GM21423 (cell line): Measurements from ENCODE around the gene GRAMD1B.
"Not testable (repeated sequence)": the region's sequence is repeated elsewhere in the genome, so short reads cannot be mapped to it uniquely, and the experiment has no call there.

Experiments used
- ATAC-seq: cut with Tn5 transposase; IDR thresholded peaks from one replicate; pipeline ENCODE4 v1.9.1; 2021; ENCODE audit warnings: mild to moderate bottlenecking, moderate library complexity; ENCODE audit not compliant: unreplicated experiment

GRAMD1B gene

DNA sequence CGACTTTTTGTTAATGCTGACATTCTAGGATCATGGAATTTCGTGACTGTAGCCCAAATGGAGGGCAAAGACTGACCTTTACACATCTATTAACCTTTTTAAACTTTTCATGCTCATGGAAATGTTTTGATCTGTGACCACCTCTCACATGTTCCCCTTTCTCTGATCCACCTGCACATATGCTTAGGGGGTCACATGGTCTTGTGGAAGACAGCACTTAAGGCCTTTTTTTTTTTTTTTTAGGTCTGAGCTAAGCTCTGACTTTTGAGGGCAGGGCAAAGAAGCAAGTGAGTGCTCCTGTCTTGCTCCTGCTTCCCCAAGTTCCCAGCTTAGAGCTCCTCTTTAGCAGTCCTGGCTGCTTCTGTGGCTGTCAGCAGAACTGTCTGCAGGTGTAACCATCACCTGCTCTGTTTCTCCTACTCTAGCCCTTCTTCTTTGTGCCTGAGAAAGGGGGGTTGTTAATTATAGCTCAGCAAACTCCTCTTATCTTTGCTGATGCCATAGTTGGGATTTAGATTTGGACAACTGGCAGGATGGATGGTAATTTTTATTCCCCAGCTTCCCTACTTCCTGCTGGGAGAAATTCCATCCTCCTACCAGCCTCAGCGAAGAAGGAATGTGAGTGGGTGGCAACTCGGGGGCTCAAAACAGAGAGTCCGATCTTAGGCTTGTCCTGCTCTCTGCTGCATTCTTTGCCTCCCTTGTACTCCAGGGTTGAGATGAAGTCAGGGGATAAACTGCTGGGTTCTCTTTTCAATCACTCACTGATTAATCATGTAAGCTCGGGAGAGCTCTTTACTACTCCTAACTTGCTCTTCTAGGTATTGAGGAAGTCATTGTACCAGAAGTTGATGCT lies 64.4 kb downstream of the GRAMD1B start:
- no peak for ATAC-seq

GRCh38 chr11:123504401-123504800 lies 74.3 kb downstream of the GRAMD1B start:
- no peak for ATAC-seq

- ATAC-seq: peak; percentile 76
Observed at GRCh38 chr11:123505546-123506299, 75.7 kb downstream of the GRAMD1B start.

- no peak for ATAC-seq
Observed at GRCh38 chr11:123507043-123507442, 77.0 kb downstream of the GRAMD1B start.

DNA sequence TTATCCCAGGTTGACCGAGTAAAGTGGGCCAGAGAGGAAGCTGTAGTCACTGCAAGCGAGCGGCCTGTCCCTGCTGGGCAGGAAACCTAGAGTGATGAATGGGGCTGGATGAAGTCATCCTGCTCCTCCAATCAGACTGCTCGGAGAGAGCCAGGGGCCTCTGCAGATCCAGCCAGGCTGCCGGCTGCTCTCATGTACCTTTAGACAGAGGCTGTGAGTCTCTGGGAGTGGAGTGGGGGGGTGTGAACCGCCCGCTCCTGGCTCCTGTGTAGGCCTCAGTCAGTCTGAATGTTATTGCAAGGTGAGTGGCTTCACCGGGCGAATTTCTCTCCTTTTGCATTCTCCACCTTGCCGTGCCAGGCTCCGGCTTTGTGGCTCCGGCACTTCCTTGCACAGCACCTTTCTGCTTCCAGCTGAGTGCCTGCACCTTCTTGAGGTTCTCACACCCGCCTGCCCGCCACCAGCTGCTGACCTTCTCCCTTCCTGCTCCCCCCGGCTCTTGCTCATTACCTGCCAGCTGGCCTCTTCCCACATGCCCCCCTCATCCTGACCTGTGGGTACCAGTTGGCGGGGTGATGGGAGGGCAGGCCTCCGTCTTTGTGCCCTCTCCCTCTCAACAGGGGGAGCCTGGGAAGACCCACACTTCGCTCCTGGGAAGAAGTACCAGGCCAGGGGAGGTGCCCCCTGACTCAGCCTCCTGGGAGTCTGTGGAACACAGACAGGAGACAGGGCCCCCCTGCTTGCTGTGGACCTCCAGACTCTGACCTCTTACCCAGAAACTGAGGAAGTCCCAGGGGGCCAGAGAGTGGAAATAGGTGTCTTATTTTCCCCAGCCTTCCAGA lies 79.9 kb downstream of the GRAMD1B start:
- no peak for ATAC-seq

GRCh38 chr11:123510579-123510905 lies 80.5 kb downstream of the GRAMD1B start:
- no peak for ATAC-seq

GRCh38 chr11:123511037-123511870 lies 81.2 kb downstream of the GRAMD1B start:
- peak; percentile 73 for ATAC-seq

GRCh38 chr11:123513309-123513708 lies 83.2 kb downstream of the GRAMD1B start:
- not testable (repeated sequence) for ATAC-seq

GRCh38 chr11:123516238-123516637 lies 86.2 kb downstream of the GRAMD1B start:
- no peak for ATAC-seq

DNA sequence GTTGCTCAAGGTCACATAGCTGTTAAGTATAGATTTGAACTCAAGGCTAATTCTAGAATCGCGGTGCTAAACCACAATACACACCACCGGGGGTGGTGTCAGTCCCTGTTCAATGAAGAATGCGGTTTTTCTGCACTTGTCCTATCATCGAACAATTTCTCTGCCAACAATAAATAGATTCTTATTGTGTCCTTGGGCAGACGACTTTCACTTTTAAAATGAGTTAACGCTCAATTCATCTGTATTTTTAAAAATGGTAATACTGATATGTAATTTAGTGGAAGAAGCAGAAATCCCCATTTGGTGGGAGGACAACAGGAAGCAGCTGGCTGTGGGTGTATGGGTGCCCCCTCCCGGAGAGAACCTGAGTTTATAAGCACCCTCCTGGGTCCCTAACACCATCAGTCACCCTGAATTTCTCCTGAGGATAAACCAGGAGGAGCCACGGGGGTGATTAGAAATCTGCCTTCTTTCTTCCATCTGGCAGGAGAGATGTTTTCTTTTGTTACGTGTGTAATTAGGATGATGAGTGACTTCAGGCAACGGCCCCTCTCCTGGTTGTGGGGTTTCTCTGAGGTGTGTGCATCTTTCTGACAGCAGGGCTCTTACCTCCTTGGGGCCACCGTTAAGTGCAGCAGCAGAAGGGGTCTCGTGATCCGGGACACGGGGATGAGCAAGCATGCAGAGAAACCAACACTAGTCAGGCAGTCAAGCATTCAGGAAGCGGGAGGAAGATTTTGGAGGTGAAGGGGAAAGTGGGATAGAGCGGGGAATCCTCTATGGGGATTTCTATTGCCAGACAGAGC lies 87.7 kb downstream of the GRAMD1B start:
- ATAC-seq: no peak

GRCh38 chr11:123518496-123519054 lies 88.5 kb downstream of the GRAMD1B start:
- ATAC-seq: peak; percentile 46

DNA sequence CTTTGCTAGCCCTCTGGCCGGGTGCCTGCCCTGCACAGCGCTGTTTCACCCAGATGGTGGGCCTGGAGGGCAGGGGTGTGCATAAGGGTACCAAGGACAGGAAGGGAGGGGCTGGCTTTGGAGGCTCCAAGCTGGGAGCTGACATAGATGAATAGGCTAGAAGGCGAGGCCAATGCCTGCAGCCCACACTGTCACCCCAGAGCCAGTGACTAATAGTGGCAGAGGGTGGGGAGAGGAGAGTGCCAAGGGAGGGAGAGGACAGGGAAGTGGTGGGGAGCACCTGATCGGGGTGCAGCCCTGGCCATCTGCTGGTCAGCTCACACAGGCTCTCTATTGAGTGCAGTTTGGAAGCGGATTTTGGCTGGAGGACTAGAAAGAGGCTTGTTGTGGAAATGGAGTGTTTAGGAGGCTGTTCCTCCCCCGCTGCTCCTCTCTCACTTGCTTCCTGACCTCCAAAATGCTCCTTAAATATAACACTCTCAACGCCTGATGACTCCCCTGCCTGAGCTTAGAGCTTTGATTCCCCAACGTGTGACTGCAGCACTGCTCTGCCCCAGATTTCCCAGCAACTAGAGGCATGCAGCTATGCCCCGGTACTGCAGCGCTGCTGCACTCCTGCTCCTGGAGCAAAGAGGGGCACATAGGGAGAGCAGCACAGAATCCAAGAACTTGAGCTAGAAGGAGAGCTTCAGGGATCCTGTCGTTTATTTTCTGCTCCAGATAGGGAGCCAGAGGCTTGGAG lies 89.2 kb downstream of the GRAMD1B start:
- ATAC-seq: no peak

GRCh38 chr11:123519797-123520193 lies 89.7 kb downstream of the GRAMD1B start:
- no peak for ATAC-seq

DNA sequence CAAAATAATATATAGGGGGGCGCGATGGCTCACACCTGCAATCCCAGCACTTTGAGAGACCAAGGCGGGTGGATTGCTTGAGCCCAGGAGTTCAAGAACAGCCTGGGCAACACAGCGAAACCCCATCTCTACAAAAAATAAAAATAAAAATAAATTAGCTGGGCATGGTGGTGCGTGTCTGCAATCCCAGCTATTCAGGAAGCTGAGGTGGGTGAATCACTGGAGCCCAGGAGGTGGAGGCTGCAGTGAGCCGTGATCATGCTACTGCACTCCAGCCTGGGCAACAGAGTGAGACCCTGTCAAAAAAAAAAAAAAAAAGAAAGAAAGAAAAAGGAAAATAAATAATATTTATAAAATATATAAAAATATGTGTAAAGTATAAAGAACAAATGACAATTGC lies 90.4 kb downstream of the GRAMD1B start:
- ATAC-seq: not testable (repeated sequence)

DNA sequence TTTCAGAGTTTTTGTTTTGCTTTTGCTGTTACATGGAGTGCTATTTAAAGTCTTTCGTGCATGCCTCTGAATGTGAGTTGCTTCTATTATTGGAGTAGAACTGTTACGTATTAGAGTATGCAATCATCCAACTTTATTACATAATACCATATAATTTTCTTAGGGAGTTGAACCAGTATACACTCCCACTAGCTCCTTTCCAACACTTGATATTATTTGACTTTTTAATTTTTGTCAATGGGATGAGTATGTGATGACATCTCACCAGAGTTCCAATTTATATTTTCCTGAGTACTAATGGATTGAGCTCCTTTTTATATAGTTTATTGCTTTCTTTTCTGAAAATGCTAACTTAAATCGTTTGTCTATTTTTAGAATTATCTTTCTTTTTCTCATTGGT lies 90.9 kb downstream of the GRAMD1B start:
- no peak for ATAC-seq

DNA sequence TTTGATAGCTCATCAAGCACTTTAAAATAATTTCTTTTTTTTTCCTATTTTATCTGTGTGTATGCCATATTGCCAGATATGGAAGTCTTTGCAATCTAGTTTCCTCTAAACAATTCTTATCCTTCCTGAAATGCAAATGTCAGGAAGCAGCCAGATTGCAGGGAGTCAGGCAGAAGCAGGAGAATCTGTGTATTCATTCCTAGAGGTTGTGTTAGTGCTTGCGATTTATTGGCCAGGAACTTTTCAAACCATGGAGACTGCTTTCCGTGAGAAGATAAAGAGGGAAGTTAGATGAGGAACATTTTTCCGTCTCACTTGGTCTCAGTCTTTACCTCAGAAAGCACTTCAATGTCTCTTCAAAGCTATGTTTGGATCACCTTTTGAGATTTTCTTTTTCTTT lies 91.9 kb downstream of the GRAMD1B start:
- ATAC-seq: no peak

DNA sequence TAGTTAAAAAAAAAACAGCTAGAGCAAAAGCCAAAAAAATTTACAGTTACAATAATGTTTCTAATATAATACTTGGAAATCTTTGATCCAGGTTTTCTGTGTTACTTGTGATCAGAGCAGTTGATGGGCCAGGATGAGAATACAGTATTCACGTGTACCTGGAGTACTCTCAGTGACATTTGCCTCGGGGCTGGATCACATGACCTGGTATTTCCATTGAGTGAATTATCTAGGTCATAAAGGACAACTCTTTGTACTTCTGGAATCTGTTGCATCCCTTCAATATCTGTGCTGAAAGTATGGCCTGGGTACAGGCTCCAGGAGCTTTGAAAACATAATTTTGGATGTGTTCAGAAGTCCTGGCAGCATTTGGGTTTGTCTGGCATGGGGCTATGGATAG lies 93.5 kb downstream of the GRAMD1B start:
- ATAC-seq: no peak

DNA sequence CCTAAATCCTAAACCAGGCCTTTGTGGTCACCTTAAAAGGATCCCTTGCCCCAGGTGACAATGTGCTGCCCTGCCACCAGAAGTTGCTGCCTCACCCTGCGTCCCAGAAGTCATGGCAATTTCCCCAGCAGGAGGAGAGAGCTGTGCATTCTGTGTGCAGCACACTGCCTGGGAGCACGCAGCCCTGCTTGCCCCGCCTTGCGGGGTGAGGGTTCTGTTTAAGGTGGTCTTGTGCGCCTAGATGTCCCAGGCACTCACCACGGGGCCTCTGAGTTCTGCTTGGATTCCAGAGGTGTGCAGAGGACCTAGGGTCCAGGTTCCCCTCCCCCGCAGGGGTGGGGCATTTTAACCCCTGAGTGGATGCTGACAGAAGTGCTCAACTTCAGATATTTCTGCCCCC lies 95.0 kb downstream of the GRAMD1B start:
- no peak for ATAC-seq

DNA sequence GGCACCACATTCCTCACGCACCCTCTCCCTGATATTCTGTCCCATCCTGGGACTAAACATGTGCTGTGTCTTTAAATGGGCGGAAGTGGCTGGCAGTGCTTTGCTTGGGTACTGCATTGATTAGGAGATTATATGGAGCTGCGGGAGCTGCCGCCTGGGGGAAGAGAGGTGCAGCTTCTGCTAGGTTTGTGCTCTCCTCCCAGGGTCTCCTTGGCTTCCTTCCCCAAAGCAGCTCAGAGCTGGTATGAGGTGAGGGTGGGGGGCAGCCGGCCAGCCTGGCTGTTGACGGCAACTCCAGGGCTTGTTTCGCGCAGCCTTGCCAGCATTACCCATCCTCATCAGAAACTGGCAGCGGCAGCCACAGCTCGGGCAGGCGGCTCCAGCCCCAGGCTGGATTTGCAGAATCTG lies 95.4 kb downstream of the GRAMD1B start:
- ATAC-seq: no peak
